Neural progenitor cell (in vitro differentiated cells): Measurements from ENCODE around the gene FNTB.

ENCODE experiments used
- EZH2 ChIP-seq: fragments of 200-600 bp; sonication (generic); IDR thresholded peaks from 2 replicates; pipeline ENCODE4 v1.6.1; 2017; ENCODE audit warnings: antibody characterized with exemption, mild to moderate bottlenecking, moderate library complexity
- TF ChIP-seq, protein P1 (sequence below): fragments of 200-600 bp; sonication (generic); IDR thresholded peaks from 2 replicates; pipeline ENCODE4 v1.5.1; 2017; ENCODE audit warnings: antibody characterized with exemption, mild to moderate bottlenecking

DNA sequence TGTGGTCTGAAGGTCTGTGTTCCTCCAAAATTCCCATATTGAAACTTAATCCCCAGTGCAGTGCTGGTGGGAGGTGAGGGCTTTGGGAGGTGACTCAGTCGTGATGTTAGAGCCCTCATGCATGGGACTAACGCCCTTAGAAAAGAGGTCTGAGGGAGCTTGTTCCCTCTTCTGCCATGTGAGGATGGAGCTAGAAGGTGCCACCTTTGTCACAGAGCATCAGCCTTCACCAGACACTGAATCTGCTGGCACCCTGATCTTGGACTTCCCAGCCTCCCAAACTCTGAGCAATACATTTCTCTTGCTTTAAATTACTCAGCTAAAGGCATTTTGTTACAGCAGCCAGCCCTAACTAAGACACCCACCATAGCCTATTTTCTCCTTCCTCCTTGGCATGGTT, 28.5 kb upstream of the FNTB start:
- TF ChIP-seq, protein P1, sequence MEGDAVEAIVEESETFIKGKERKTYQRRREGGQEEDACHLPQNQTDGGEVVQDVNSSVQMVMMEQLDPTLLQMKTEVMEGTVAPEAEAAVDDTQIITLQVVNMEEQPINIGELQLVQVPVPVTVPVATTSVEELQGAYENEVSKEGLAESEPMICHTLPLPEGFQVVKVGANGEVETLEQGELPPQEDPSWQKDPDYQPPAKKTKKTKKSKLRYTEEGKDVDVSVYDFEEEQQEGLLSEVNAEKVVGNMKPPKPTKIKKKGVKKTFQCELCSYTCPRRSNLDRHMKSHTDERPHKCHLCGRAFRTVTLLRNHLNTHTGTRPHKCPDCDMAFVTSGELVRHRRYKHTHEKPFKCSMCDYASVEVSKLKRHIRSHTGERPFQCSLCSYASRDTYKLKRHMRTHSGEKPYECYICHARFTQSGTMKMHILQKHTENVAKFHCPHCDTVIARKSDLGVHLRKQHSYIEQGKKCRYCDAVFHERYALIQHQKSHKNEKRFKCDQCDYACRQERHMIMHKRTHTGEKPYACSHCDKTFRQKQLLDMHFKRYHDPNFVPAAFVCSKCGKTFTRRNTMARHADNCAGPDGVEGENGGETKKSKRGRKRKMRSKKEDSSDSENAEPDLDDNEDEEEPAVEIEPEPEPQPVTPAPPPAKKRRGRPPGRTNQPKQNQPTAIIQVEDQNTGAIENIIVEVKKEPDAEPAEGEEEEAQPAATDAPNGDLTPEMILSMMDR: no peak
- TF ChIP-seq EZH2: no peak
